IMR-90 (cell line): Measurements from ENCODE around the gene KCNN3. TPM values are rescaled to one million over a fixed set of nuclear protein-coding genes. Genes with fewer than 3 reads are reported as not detected.

ENCODE experiments used
- ATAC-seq: fragments of 200-7000 bp; cut with Tn5 transposase; 2 replicates; pipeline ENCODE4 v1.9.1; 2020; ENCODE audit warnings: low read depth, mild to moderate bottlenecking, moderate library complexity
- BruUV-seq: library from RNA; stranded (reverse); fragments of 400-500 nt; replicated peaks from 2 replicates; lab custom pipeline; 2021; lab: Mats Ljungman, UMichigan
- CTCF ChIA-PET: fragments of 300-600 bp; formaldehyde crosslinking; extraction: SDS; loops from one replicate; lab custom pipeline; 2021; ENCODE audit warnings: antibody characterized with exemption; lab: Yijun Ruan, JAX
- POLR2A ChIA-PET: fragments of 300-600 bp; sonication (Branson Sonifier 250); formaldehyde crosslinking; loops from one replicate; lab custom pipeline; 2022; ENCODE audit warnings: antibody characterized with exemption; ENCODE audit not compliant: unreplicated experiment; lab: Charles Lee
- DNase-seq: peaks from one replicate; pipeline ENCODE4 v3.0.0; 2013
- H2AFZ ChIP-seq: replicated peaks from 2 replicates; pipeline ENCODE3; 2013; ENCODE audit warnings: low read length, mild to moderate bottlenecking; ENCODE audit not compliant: poor library complexity
- H2AK5ac ChIP-seq: 2 replicates; pipeline ENCODE4 v1.6.1; 2013; ENCODE audit warnings: low read depth, low read length, inconsistent platforms
- H2AK9ac ChIP-seq: replicated peaks from 2 replicates; pipeline ENCODE3; 2013; ENCODE audit warnings: mild to moderate bottlenecking, low read depth, low read length, moderate library complexity; ENCODE audit not compliant: poor library complexity
- H2BK120ac ChIP-seq: 2 replicates; pipeline ENCODE4 v1.6.1; 2013; ENCODE audit warnings: low read depth, low read length, inconsistent platforms
- H2BK15ac ChIP-seq: 3 replicates; pipeline ENCODE4 v1.6.1; 2013; ENCODE audit warnings: low read depth, low read length, inconsistent platforms
- H2BK20ac ChIP-seq: 2 replicates; pipeline ENCODE4 v1.6.1; 2013; ENCODE audit warnings: low read depth, mild to moderate bottlenecking, inconsistent platforms, low read length, moderate library complexity
- H2BK5ac ChIP-seq: 2 replicates; pipeline ENCODE4 v1.6.1; 2013; ENCODE audit warnings: mild to moderate bottlenecking, low read depth, low read length, inconsistent platforms; ENCODE audit not compliant: poor library complexity, severe bottlenecking
- H3K14ac ChIP-seq: replicated peaks from 2 replicates; pipeline ENCODE4 v1.6.1; 2013; ENCODE audit warnings: low read depth, low read length, inconsistent platforms
- H3K18ac ChIP-seq: 2 replicates; pipeline ENCODE4 v1.6.1; 2013; ENCODE audit warnings: low read depth, low read length, control low read depth
- H3K23ac ChIP-seq: 2 replicates; pipeline ENCODE4 v1.6.1; 2013; ENCODE audit warnings: low read depth, low read length, inconsistent platforms
- H3K27ac ChIP-seq: 2 replicates; pipeline ENCODE4 v1.5.1; 2013; ENCODE audit warnings: mild to moderate bottlenecking, control low read depth, low read length; ENCODE audit not compliant: insufficient read depth
- H3K27me3 ChIP-seq: 2 replicates; pipeline ENCODE4 v1.6.1; 2013; ENCODE audit warnings: low read length; ENCODE audit not compliant: control insufficient read depth, insufficient read depth
- H3K36me3 ChIP-seq: 2 replicates; pipeline ENCODE4 v1.6.1; 2013; ENCODE audit warnings: low read length, mixed read lengths; ENCODE audit not compliant: control insufficient read depth, insufficient read depth
- H3K4ac ChIP-seq: 2 replicates; pipeline ENCODE4 v1.6.1; 2013; ENCODE audit warnings: low read depth, low read length, inconsistent platforms
- H3K4me1 ChIP-seq: 2 replicates; pipeline ENCODE4 v1.6.1; 2013; ENCODE audit warnings: low read length, mixed read lengths; ENCODE audit not compliant: control insufficient read depth, insufficient read depth
- H3K4me2 ChIP-seq: 2 replicates; pipeline ENCODE4 v1.6.1; 2013; ENCODE audit warnings: low read depth, mild to moderate bottlenecking, control low read depth, low read length, moderate library complexity
- H3K4me3 ChIP-seq: 2 replicates; pipeline ENCODE4 v1.5.1; 2013; ENCODE audit warnings: low read depth, mild to moderate bottlenecking, control low read depth, low read length, moderate library complexity; ENCODE audit not compliant: insufficient read depth
- H3K56ac ChIP-seq: 2 replicates; pipeline ENCODE4 v1.6.1; 2013; ENCODE audit warnings: low read length, inconsistent platforms; ENCODE audit not compliant: insufficient read depth; ENCODE audit errors: extremely low read depth
- H3K79me1 ChIP-seq, 2 experiments: 2 replicates each; pipeline ENCODE4 v1.6.1; 2013; ENCODE audit warnings: low read length in 2 of 2, inconsistent platforms in 1 of 2, low read depth in 1 of 2
- H3K9ac ChIP-seq: 2 replicates; pipeline ENCODE4 v1.6.1; 2013; ENCODE audit warnings: low read depth, low read length, control low read depth
- H3K9me1 ChIP-seq: 2 replicates; pipeline ENCODE4 v1.6.1; 2013; ENCODE audit warnings: low read length, inconsistent platforms; ENCODE audit not compliant: insufficient read depth
- H3K9me3 ChIP-seq: 2 replicates; pipeline ENCODE4 v1.6.1; 2013; ENCODE audit warnings: low read length; ENCODE audit not compliant: control insufficient read depth, insufficient read depth
- H4K20me1 ChIP-seq: 2 replicates; pipeline ENCODE4 v1.6.1; 2013; ENCODE audit warnings: low read length, inconsistent platforms; ENCODE audit not compliant: insufficient read depth
- H4K5ac ChIP-seq: 2 replicates; pipeline ENCODE4 v1.6.1; 2013; ENCODE audit warnings: mild to moderate bottlenecking, low read depth, low read length, control low read depth
- H4K8ac ChIP-seq, 2 experiments: 2 replicates each; pipeline ENCODE4 v1.6.1; 2013; ENCODE audit warnings: low read depth in 2 of 2, low read length in 2 of 2, control low read depth in 1 of 2, inconsistent platforms in 1 of 2
- H4K91ac ChIP-seq: 2 replicates; pipeline ENCODE4 v1.6.1; 2013; ENCODE audit warnings: low read depth, low read length, inconsistent platforms; ENCODE audit not compliant: insufficient read depth
- BHLHE40 ChIP-seq: fragments of 150-350 bp; IDR thresholded peaks from 2 replicates; pipeline ENCODE4 v1.6.1; 2016; ENCODE audit warnings: mild to moderate bottlenecking, low read depth, low read length
- CEBPB ChIP-seq: IDR thresholded peaks from 2 replicates; pipeline ENCODE4 v1.6.1; 2012; ENCODE audit warnings: low read depth, low read length, improper control_type of control experiment
- CHD1 ChIP-seq: IDR thresholded peaks from 2 replicates; pipeline ENCODE4 v1.6.1; 2012; ENCODE audit warnings: low read depth, low read length, improper control_type of control experiment
- CTCF ChIP-seq: conservative IDR thresholded peaks from 2 replicates; pipeline ENCODE4 v1.5.1; 2012; ENCODE audit warnings: mild to moderate bottlenecking, low read depth, low read length, improper control_type of control experiment
- FOS ChIP-seq: fragments of 150-350 bp; IDR thresholded peaks from 2 replicates; pipeline ENCODE4 v1.6.1; 2016; ENCODE audit warnings: low read depth, low read length
- MAFK ChIP-seq: IDR thresholded peaks from 2 replicates; pipeline ENCODE4 v1.6.1; 2012; ENCODE audit warnings: low read depth, low read length, improper control_type of control experiment
- MAZ ChIP-seq: IDR thresholded peaks from 2 replicates; pipeline ENCODE4 v1.6.1; 2012; ENCODE audit warnings: low read depth, mild to moderate bottlenecking, low read length, improper control_type of control experiment, moderate library complexity, borderline replicate concordance
- MXI1 ChIP-seq: IDR thresholded peaks from 2 replicates; pipeline ENCODE4 v1.6.1; 2012; ENCODE audit warnings: low read depth, mild to moderate bottlenecking, low read length, moderate library complexity, borderline replicate concordance
- NFE2L2 ChIP-seq: fragments of 150-350 bp; IDR thresholded peaks from 2 replicates; pipeline ENCODE4 v1.6.1; 2016; ENCODE audit warnings: low read depth, mild to moderate bottlenecking, low read length
- POLR2A ChIP-seq: IDR thresholded peaks from 2 replicates; pipeline ENCODE4 v1.6.1; 2012; ENCODE audit warnings: mild to moderate bottlenecking, low read depth, low read length
- RAD21 ChIP-seq: IDR thresholded peaks from 2 replicates; pipeline ENCODE4 v1.6.1; 2012; ENCODE audit warnings: low read length, improper control_type of control experiment
- RCOR1 ChIP-seq: IDR thresholded peaks from 2 replicates; pipeline ENCODE4 v1.6.1; 2012; ENCODE audit warnings: mild to moderate bottlenecking, low read length, improper control_type of control experiment; ENCODE audit not compliant: insufficient replicate concordance
- RFX5 ChIP-seq: IDR thresholded peaks from 2 replicates; pipeline ENCODE4 v1.8.0; 2012; ENCODE audit warnings: low read depth, mild to moderate bottlenecking, low read length, moderate library complexity
- SMC3 ChIP-seq: fragments of 150-350 bp; IDR thresholded peaks from 2 replicates; pipeline ENCODE4 v1.6.1; 2016; ENCODE audit warnings: low read depth, mild to moderate bottlenecking, antibody characterized with exemption, low read length, moderate library complexity
- USF2 ChIP-seq: fragments of 150-350 bp; IDR thresholded peaks from 2 replicates; pipeline ENCODE4 v1.6.1; 2017; ENCODE audit warnings: mild to moderate bottlenecking, antibody characterized with exemption, low read length, low read depth
- WGBS, 2 experiments: methylation state at CpG; one replicate each; pipeline versions ENCODE4 v1.1.5 to v1.1.7; 2013; ENCODE audit warnings: missing lambda C conversion rate in 2 of 2; ENCODE audit not compliant: insufficient read length in 1 of 2; ENCODE audit errors: extremely low coverage in 2 of 2; 5-methylcytosine and 5-hydroxymethylcytosine counted together
- dilution Hi-C: fragments of 300-500 bp; cut with HindIII; formaldehyde crosslinking; loops from one replicate; pipeline ENCODE4 v1.14.3; 2018; ENCODE audit warnings: low sequenced_read_pairs; ENCODE audit not compliant: unreplicated experiment
- in situ Hi-C: fragments of 300-500 bp; cut with MboI; formaldehyde crosslinking; loops from 3 replicates; pipeline ENCODE4 v1.14.3; 2019; ENCODE audit warnings: low sequenced_read_pairs, inconsistent platforms, mixed read lengths
- intact Hi-C: fragments of 100-400 bp; cut with micrococcal nuclease; formaldehyde crosslinking; loops from 2 replicates; pipeline ENCODE4 v1.10.0; 2022
- polyA plus RNA-seq, 3 experiments: library from polyadenylated mRNA; depleted of rRNA; stranded (reverse); fragments of >200 nt; gene quantifications; 2 replicates each; pipeline ENCODE4 v1.2.3, GENCODE V29; 2012; ENCODE audit warnings: low replicate concordance in 1 of 3
- total RNA-seq: library from RNA; depleted of rRNA; stranded (reverse); fragments of >200 nt; gene quantifications from 2 replicates; pipeline ENCODE4 v1.2.3, GENCODE V29; 2012

Gene KCNN3
- total and polyA plus RNA-seq, 2 of the 4 experiments (the other 2 are of a cell fraction): 0.02 TPM; not detected in 1

- WGBS, 2 experiments: 90% methylated on average over 2 of the region's 6 CpGs; no CpG with 5 or more reads in 1 of the 2 experiments
- H3K23ac ChIP-seq: no peak overlapping the region
- H4K20me1 ChIP-seq: no peaks in the 10 kb centered on the region
- no peak overlapping the region for H2BK120ac ChIP-seq
- no peak overlapping the region for H2BK5ac ChIP-seq
- H3K4ac ChIP-seq: no peak overlapping the region
- intact Hi-C loops (no loop called here), dilution Hi-C loops (no loop called here), in situ Hi-C loops (no loop called here)
- H3K9ac ChIP-seq: no peak overlapping the region
- H3K56ac ChIP-seq: no peak overlapping the region
- H3K4me3 ChIP-seq: no peak overlapping the region
- POLR2A ChIA-PET: no interaction called here
- H4K5ac ChIP-seq: no peak overlapping the region
- H2AK9ac ChIP-seq: no peak overlapping the region
- no peaks in the 10 kb centered on the region for H3K79me1 ChIP-seq
- no peak overlapping the region for H3K14ac ChIP-seq
- no peak overlapping the region for H3K4me2 ChIP-seq
- H3K9me3 ChIP-seq: no peaks in the 10 kb centered on the region
- ATAC-seq (no peak), DNase-seq (no peak)
- H3K9me1 ChIP-seq: peaks cover 3% of the 10 kb centered on the region; the same call in 1 of the 2 replicates
- peaks cover 7% of the 10 kb centered on the region for H3K4me1 ChIP-seq
- no peak for TF ChIP-seq CTCF
- TF ChIP-seq RAD21: no peak
- TF ChIP-seq USF2: no peak
- TF ChIP-seq CHD1: no peak
- TF ChIP-seq MAFK: no peak
- TF ChIP-seq NFE2L2: no peak
- TF ChIP-seq MXI1: no peak
- TF ChIP-seq BHLHE40: no peak
- TF ChIP-seq MAZ: no peak
- TF ChIP-seq SMC3: no peak
- no peak for TF ChIP-seq RCOR1
- no peak for TF ChIP-seq POLR2A
- no peak for TF ChIP-seq FOS
- TF ChIP-seq RFX5: no peak
- TF ChIP-seq CEBPB: no peak
- no peak overlapping the region for H3K18ac ChIP-seq
- H3K36me3 ChIP-seq: no peaks in the 10 kb centered on the region
- no peak overlapping the region for H4K8ac ChIP-seq
- H2AK5ac ChIP-seq: no peak overlapping the region
- no peak overlapping the region for H2AFZ ChIP-seq
- CTCF ChIA-PET: no interaction called here
- H2BK20ac ChIP-seq: no peak overlapping the region
- no TSS peak for BruUV-seq
- no peak overlapping the region for H2BK15ac ChIP-seq
- H3K27ac ChIP-seq: no peak overlapping the region
- peaks cover 21% of the 10 kb centered on the region for H3K27me3 ChIP-seq
- no peak overlapping the region for H4K91ac ChIP-seq
These were observed 13.1 kb downstream of the KCNN3 start for GRCh38 chr1:154857022-154857421.
